K562 (cell line): ENCODE measurements around the gene ARL2. TPM values are rescaled to one million over a fixed set of nuclear protein-coding genes. Genes with fewer than 3 reads are reported as not detected.

Source experiments
- CREBBP ChIP-seq: IDR thresholded peaks from one replicate; pipeline ENCODE4 v1.6.1; 2012; ENCODE audit warnings: low read depth, mild to moderate bottlenecking, control low read depth, inconsistent platforms, low read length
- CTBP1 ChIP-seq: fragments of 450-650 bp; IDR thresholded peaks from 2 replicates; pipeline ENCODE4 v1.6.1; 2016; ENCODE audit warnings: borderline replicate concordance
- KAT7 ChIP-seq: sonication (generic); formaldehyde crosslinking; IDR thresholded peaks from 2 replicates; pipeline ENCODE4 v1.8.0; 2022; ENCODE audit warnings: missing genetic modification reagents, mild to moderate bottlenecking, borderline replicate concordance
- RERE ChIP-seq: sonication (generic); formaldehyde crosslinking; IDR thresholded peaks from 2 replicates; pipeline ENCODE4 v1.8.0; 2023; ENCODE audit warnings: missing genetic modification reagents, mild to moderate bottlenecking, borderline replicate concordance
- RFX1 ChIP-seq: fragments of 450-650 bp; IDR thresholded peaks from 2 replicates; pipeline ENCODE4 v1.6.1; 2016; ENCODE audit warnings: mild to moderate bottlenecking, moderate library complexity
- SMC3 ChIP-seq: conservative IDR thresholded peaks from 2 replicates; pipeline ENCODE4 v1.6.1; 2011; ENCODE audit warnings: low read depth, low read length, improper control_type of control experiment; ENCODE audit not compliant: insufficient read depth
- SP2 ChIP-seq: IDR thresholded peaks from 2 replicates; pipeline ENCODE4 v1.6.1; 2011; ENCODE audit warnings: mild to moderate bottlenecking, low read depth, low read length, moderate library complexity; ENCODE audit not compliant: poor library complexity, severe bottlenecking; ENCODE audit errors: extremely low read depth
- SRF ChIP-seq, 2 experiments: fragments of 250-450, 450-650 bp in 1 of 2; sonication (Bioruptor Pico) in 1 of 2; sonication (generic) in 1 of 2; formaldehyde crosslinking; IDR thresholded peaks; 2 replicates each; pipeline versions ENCODE4 v1.5.0 to v1.5.1; 2020 to 2022; ENCODE audit warnings: mild to moderate bottlenecking in 1 of 2, missing genetic modification reagents in 1 of 2
- TBP ChIP-seq: optimal IDR thresholded peaks from 2 replicates; pipeline ENCODE3; 2011; ENCODE audit warnings: low read depth, low read length, improper control_type of control experiment
- ZFP91 ChIP-seq: sonication (generic); formaldehyde crosslinking; IDR thresholded peaks from 2 replicates; pipeline ENCODE4 v1.8.0; 2022; ENCODE audit warnings: mild to moderate bottlenecking, missing genetic modification reagents
- ZHX1 ChIP-seq: fragments of 150-350 bp; conservative IDR thresholded peaks from 2 replicates; pipeline ENCODE4 v1.6.1; 2014; ENCODE audit warnings: low read length
- polyA plus RNA-seq, 8 experiments: library from polyadenylated mRNA; depleted of rRNA in 4 of 8; stranded (reverse) in 5 of 8; unstranded in 3 of 8; fragments of >200 nt; fragmentation: Nextera tagmentation in 2 of 8; fragmentation: Illumina TruSeq in 1 of 8; extraction: Ambion mirVana in 2 of 8; extraction: Trizol in 1 of 8; gene quantifications; 2 replicates each; pipeline versions ENCODE4 v1.2.1 to v1.2.3, GENCODE V29; 2011 to 2014; ENCODE audit warnings: inconsistent platforms in 1 of 8, missing spikeins in 1 of 8
- total RNA-seq, 7 experiments: library from RNA; depleted of rRNA in 6 of 7; stranded (reverse); fragments of >200 nt in 6 of 7; fragmentation: Illumina TruSeq in 2 of 7; extraction: Trizol in 2 of 7; gene quantifications; 2 replicates each; pipeline versions ENCODE4 v1.2.1 to v1.2.3, GENCODE V29; 2011 to 2021; ENCODE audit warnings: low replicate concordance in 1 of 7

ARL2 gene
- total and polyA plus RNA-seq, 9 of the 15 experiments (the other 6 are each of a cell fraction or from before 2014, with no cell fraction given) = 5.7 to 154 (median 92.2) TPM

- TF ChIP-seq CREBBP = no peak
- TF ChIP-seq SMC3 = peak; percentile 72; the same call in 1 of the 2 replicates
- TF ChIP-seq KAT7 = peak; percentile 36; the same call in 1 of the 2 replicates
- TF ChIP-seq CTBP1 = peak; percentile 69; the same call in 1 of the 2 replicates
- no peak for TF ChIP-seq RERE (CRISPR knock-in tag)
- TF ChIP-seq RFX1 = no peak
- TF ChIP-seq ZFP91 = no peak
- TF ChIP-seq SP2 = no peak
- TF ChIP-seq ZHX1 = no peak
- TF ChIP-seq SRF (CRISPR knock-in tag; IDR thresholded peaks at IDR 0.05) = peak; percentile 78 to 95
- TF ChIP-seq TBP = peak; percentile 64
Observed at GRCh38 chr11:64996710-64997380, 17.1 kb upstream of the ARL2 start, which contains the start of gene BATF2 (continued).
